Left ventricle myocardium inferior (tissue), 1 donor: Measurements from ENCODE around the gene CCDC138. TPM values are rescaled to one million over a fixed set of nuclear protein-coding genes. Genes with fewer than 3 reads are reported as not detected.

Experiments used
- DNase-seq: peaks from one replicate; pipeline ENCODE4 v3.0.0-alpha.2; 2020
- H3K27ac ChIP-seq: fragments of 200-600 bp; replicated peaks from 2 replicates; pipeline ENCODE4 v1.8.0; 2021
- H3K27me3 ChIP-seq: fragments of 200-600 bp; 2 replicates; pipeline ENCODE4 v1.8.0; 2021; ENCODE audit warnings: low read depth
- H3K36me3 ChIP-seq: fragments of 200-600 bp; 2 replicates; pipeline ENCODE4 v1.8.0; 2021
- H3K4me1 ChIP-seq: fragments of 200-600 bp; 2 replicates; pipeline ENCODE4 v1.8.0; 2021
- H3K4me3 ChIP-seq: fragments of 200-600 bp; 2 replicates; pipeline ENCODE4 v1.8.0; 2021; ENCODE audit warnings: mild to moderate bottlenecking, moderate library complexity
- H3K9me3 ChIP-seq: fragments of 200-600 bp; replicated peaks from 2 replicates; pipeline ENCODE4 v1.8.0; 2021
- CTCF ChIP-seq: fragments of 200-600 bp; IDR thresholded peaks from 2 replicates; pipeline ENCODE4 v1.8.0; 2021; ENCODE audit warnings: antibody characterized with exemption, mild to moderate bottlenecking, borderline replicate concordance
- intact Hi-C: fragments of 100-400 bp; cut with micrococcal nuclease; formaldehyde crosslinking; loops from one replicate; pipeline ENCODE4 v1.11.0; 2022
- total RNA-seq: library from RNA; stranded (reverse); fragmentation: NEBNext Ultra II Directional; extraction: Animal tissue kit (Norgen Biotek cat#: 25700); gene quantifications from one replicate; pipeline ENCODE4 v1.2.1, GENCODE V29; 2021
- donor health status: DM: no; HTN: yes; CAD: no; lungs with severe emphysema.

CCDC138 gene
- total RNA-seq, 1 donor from 2014 or later = 1.1 TPM

- Histone ChIP-seq H3K4me3 (no peak overlapping the region), H3K36me3 (no peaks in the 10 kb centered on the region), H3K9me3 (no peaks in the 10 kb centered on the region), H3K4me1 (peaks cover 10% of the 10 kb centered on the region), H3K27me3 (peaks cover 9% of the 10 kb centered on the region), H3K27ac (no peak overlapping the region)
- no peak for DNase-seq
- intact Hi-C loops = no loop called here
- TF ChIP-seq CTCF = no peak
Observed at GRCh38 chr2:108910541-108911396, 124.2 kb downstream of the CCDC138 start.

DNA sequence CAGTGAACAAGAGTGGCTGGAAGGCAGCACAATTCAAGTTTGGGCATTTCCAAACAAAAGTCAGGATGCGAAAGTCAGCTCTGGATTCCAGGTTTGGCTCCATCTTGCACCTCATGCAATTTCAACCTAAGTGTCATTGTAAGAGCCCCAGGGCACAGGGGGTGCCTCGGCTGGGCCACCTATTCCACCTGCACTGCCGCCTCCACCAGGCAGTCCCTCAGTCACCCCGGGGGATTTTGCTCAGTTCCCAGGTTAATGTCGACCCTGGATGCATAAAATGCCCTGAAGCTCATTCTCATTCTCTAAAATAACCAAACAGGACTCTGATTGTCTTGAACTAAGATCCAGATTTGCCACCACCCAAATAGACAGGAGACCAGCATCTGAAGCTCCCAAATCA is 124.8 kb downstream of the CCDC138 start:
- Histone ChIP-seq H3K36me3 (no peaks in the 10 kb centered on the region), H3K9me3 (no peaks in the 10 kb centered on the region), H3K4me3 (no peak overlapping the region), H3K4me1 (peaks cover 6% of the 10 kb centered on the region), H3K27ac (no peak overlapping the region), H3K27me3 (peaks cover 9% of the 10 kb centered on the region)
- no peak for DNase-seq
- intact Hi-C loops = no loop called here
- no peak for TF ChIP-seq CTCF

DNA sequence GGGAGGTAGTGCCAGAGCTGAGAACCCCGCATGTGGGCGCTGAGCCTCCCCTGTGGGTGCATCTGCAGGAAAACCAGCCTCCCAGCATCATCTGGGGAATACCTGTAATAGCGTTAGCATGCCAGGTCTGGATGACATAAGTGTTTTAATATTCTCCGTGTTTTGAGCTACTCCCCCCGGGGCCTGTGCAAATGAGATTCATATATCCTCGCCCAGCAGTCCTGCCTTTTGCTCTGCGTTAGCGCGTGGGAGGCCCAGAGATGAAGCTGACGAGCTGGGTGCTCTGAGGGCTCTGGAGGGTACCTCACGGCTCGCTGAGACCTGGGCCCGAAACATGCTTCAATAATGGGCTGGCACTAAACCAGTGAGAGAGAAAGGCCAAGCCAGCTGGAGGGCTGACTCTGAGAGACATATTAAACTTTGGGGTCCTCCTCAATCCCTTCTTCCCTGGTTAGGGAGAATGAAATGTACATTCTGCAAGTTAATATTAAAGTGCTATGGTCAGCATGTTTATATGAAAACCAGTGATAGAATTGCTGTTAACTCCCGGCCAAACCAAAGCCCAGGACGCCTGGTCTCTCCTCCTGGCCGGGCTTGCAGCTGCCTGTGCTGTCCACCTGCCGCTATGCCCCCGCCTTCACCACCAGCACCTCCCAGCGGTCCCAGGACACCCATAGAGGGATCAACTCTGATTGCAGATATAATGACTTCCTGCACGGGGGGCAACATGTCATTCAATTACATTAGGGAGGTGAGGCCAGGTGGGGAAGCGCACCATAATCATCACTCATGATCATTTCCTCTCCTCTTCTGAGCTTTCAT is 125.4 kb downstream of the CCDC138 start:
- no peaks in the 10 kb centered on the region for H3K9me3 ChIP-seq
- H3K27me3 ChIP-seq = peaks cover 9% of the 10 kb centered on the region
- H3K36me3 ChIP-seq = no peaks in the 10 kb centered on the region
- no peak overlapping the region for H3K4me3 ChIP-seq
- no peaks in the 10 kb centered on the region for H3K4me1 ChIP-seq
- H3K27ac ChIP-seq = no peak overlapping the region
- intact Hi-C loops = no loop called here
- TF ChIP-seq CTCF = no peak
- no peak for DNase-seq

DNA sequence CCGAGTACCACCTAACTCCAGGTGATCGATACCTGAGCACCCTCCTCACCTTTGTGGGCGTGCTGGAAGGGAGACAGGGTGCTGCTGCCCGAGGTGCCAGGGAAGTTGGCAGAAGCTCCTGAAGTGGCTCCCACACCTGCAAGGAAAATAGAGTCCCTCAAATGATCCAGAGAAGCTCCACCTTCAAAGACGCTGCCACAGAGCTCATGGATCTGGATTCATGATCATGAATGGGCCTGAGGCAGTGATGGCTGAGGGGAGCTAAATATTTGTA is 126.0 kb downstream of the CCDC138 start:
- Histone ChIP-seq H3K27ac (no peak overlapping the region), H3K27me3 (peaks cover 11% of the 10 kb centered on the region), H3K4me3 (no peak overlapping the region), H3K4me1 (no peaks in the 10 kb centered on the region), H3K9me3 (no peaks in the 10 kb centered on the region), H3K36me3 (no peaks in the 10 kb centered on the region)
- intact Hi-C loops = no loop called here
- DNase-seq = no peak
- TF ChIP-seq CTCF = no peak

DNA sequence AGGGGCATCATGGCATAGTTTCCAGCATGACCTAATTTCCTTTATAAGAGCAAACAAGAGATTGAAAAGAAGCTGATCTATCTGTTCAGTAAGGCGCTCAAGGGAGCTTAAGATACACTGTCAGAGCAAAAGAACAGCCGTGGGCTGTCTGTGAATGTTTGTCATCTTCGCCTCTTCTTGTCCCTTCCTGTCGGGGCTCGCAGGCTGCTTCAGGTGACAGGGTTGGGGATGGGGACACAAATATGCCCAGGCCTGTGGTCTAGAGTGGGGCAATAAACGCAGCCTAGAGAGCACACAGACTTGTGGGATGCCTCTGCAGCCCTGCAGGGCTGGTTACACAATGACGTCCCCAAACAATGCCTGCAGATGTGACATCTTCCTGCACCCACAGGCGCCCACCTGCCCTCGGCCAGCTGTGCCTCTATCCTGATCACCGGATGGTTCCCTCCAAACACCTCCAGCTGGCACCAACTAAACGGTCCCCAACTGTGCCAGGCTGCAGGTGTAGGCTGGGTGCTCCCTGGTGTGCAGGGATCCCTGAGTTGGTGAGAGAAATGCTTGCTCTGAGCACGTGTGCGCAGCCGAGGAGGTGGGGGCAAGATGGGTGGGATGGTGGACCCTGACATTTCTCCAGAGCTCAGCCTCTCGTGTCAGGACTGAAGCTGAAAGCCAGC is 129.7 kb downstream of the CCDC138 start:
- no peaks in the 10 kb centered on the region for H3K4me1 ChIP-seq
- no peak for DNase-seq
- no peak overlapping the region for H3K4me3 ChIP-seq
- intact Hi-C loops = no loop called here
- H3K9me3 ChIP-seq = no peaks in the 10 kb centered on the region
- no peak for TF ChIP-seq CTCF
- H3K27ac ChIP-seq = no peak overlapping the region
- peaks cover 25% of the 10 kb centered on the region for H3K27me3 ChIP-seq
- H3K36me3 ChIP-seq = no peaks in the 10 kb centered on the region
